ENCODE results near the gene RBM19.
A peak's percentile ranks its signal among the peaks of the same experiment; 100 is the strongest.
"Not testable (repeated sequence)": the region's sequence is repeated elsewhere in the genome, so short reads cannot be mapped to it uniquely, and the experiment has no call there.

Gene RBM19, protein sequence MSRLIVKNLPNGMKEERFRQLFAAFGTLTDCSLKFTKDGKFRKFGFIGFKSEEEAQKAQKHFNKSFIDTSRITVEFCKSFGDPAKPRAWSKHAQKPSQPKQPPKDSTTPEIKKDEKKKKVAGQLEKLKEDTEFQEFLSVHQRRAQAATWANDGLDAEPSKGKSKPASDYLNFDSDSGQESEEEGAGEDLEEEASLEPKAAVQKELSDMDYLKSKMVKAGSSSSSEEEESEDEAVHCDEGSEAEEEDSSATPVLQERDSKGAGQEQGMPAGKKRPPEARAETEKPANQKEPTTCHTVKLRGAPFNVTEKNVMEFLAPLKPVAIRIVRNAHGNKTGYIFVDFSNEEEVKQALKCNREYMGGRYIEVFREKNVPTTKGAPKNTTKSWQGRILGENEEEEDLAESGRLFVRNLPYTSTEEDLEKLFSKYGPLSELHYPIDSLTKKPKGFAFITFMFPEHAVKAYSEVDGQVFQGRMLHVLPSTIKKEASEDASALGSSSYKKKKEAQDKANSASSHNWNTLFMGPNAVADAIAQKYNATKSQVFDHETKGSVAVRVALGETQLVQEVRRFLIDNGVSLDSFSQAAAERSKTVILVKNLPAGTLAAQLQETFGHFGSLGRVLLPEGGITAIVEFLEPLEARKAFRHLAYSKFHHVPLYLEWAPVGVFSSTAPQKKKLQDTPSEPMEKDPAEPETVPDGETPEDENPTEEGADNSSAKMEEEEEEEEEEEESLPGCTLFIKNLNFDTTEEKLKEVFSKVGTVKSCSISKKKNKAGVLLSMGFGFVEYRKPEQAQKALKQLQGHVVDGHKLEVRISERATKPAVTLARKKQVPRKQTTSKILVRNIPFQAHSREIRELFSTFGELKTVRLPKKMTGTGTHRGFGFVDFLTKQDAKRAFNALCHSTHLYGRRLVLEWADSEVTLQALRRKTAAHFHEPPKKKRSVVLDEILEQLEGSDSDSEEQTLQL

DNA sequence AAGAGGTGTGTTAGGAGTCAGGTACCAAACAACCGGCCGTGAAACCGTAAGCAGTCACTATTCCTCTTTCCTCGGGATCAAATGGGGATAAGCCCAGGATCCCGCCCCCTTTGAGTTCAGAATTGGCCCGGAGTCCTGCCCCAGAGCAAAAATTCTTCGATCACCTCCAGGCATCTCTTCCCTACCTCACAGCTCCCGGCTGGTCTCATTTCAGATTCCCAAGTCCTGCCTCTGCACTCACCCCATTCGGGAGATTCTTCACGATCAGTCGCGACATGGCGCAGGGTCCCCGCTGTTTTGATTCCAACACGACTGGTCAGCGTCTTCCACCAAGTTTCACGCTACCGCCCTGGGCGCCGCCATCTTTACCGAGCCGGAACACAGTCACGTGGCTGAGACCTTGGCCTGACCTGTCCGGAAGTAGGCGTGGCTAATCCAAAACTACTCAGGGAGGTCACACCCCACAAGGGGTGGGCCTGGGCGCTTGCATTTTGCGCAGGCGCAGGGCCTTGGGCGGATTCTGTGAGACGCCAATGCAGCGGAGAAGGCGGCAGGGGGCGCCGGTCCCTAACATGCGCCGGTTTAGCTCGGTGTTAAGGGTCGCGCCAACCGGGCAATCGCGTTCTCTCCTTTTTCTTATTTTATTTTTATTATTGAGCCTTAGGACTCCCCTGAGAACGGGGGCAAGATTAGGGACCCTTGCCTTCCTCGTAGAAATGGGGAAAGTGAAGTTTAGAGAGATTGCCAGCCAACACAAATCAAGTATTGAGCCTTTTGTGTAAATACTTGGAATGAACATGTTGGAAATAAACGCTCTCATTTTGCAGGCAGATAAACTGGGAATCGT is at the start of gene RBM19:
RBM19 (minus strand) TSS at position 375 of the 847 bp plus-strand sequence; CDS start at position 277, 98 bp downstream.
- DNase-seq = peak; percentile 97

- no peak for DNase-seq
These were observed 49.7 kb upstream of the RBM19 start for GRCh38 chr12:114015851-114016250.

DNA sequence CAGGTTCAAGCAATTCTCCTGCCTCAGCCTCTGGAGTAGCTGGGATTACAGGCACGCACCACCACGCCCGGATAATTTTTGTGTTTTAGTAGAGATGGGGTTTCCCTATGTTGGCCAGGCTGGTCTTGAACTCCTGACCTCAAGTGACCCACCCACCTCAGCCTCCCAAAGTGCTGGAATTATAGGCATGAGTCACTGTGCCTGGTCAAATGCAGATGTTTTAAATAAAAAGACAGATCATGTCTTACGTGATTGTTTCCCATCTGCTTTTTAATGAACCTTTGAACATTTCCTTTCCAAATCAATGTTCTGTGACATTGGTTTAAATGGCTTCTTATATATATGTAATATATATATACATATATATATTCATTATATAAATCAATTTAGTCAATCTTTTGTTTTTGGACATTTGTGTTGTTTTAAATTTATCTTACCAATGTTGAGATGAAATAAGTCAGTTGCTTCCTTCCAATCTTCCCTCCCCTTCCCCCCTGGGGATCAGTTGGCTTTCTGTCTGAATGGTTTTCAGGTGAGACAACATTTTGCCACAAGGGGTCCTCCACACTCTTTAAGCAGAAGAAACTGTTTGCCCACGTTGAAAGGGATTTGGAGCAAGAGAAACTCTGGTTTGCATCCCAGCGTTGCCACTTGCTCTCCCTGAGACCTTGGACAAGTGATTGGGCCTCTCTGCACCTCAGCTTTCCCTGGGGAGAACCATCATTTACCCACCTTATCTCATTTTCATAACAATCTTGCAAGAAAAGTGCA is 47.6 kb upstream of the RBM19 start:
- no peak for DNase-seq

DNA sequence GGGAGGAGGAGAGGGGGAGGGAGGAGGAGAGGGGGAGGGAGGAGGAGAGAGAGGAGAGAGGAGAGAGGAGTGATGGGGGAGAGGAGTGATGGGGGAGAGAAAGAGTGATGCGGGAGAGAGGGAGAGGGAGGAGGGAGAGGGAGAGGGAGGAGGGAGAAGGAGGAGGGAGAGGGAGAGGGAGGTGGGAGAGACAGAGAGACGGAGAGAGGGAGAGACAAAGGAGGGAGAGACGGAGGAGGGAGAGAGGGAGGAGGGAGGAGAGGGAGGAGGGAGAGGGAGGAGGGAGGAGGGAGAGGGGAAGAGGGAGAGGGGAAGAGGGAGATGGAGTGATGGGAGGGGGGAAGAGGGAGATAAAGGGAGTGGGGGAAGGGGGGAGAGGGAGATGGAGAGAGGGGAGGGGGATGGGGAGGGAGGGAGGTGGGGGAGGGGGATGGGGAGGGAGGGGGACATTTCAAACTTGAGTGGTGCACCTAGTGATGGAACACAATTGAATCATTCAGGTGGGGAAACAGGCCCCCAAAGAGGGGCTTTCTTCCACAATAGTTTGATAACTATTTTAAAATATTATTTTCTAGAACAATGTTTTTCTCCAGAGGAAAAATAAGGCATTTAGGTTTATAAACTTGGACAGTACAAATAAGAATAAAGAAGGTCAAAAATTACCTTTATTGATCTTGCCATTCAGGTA is 46.8 kb upstream of the RBM19 start:
- no peak for DNase-seq

DNA sequence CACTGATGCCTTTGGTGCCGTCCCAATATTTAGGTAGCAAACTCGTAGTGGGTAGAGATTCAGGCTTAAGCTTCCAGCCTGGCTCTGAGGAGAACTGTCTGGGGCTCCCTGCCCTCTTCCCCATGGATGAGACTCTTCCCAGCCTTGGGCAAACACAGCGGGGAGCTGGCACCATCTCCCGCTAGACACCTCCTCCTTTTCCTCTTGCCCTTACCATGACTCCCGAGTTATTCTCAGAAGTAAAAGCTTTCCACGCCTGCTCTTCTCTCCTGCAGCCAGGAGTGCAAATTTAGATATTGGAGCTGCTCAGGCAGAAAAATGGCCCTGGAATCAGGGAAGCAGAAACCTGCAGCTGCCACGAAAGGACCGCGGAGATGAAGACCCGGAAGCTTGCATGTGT is 45.6 kb upstream of the RBM19 start:
- no peak for DNase-seq

DNA sequence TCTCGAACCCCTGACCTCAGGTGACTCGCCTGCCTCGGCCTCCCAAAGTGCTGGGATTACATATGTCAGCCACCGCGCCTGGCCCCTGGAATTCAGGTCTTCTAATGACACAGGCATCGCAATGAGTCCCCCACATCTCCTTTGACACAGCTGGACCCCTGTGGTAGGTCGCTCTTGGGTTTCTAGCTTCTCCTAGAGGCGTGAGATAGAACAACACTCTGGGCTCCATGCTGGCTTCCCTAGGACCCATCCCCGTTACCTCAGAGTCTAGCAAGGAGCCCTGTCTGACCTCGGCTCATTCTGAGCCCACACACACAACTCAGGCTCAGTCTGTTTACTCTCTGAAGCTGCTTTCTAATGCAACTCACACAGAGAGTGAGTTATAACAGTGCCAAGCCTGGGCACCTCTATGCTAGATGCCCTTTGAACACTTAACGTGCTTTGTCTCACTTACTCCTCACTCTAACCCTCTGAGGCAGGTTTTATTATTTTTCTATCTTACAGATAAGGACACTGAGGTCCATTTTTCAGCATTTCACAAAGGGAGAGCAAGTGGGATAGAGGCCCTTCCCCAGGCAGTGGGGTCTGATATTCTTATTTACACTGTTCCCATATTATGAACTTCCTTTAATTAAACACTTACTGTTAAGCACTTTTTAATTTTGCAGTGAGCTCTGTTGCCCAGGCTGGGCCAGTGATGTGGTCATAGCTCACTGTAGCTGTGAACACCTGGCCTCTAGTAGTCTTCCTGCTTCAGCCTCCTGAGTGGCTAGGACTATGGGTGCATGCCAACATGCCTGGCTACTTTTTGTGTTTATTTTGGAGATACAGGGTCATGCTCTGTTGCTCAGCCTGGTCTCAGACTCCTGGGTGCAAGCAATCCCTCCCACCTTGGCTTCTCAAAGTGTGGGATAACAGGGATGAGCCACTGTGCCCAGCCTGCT is 40.6 kb upstream of the RBM19 start:
- no peak for DNase-seq

DNA sequence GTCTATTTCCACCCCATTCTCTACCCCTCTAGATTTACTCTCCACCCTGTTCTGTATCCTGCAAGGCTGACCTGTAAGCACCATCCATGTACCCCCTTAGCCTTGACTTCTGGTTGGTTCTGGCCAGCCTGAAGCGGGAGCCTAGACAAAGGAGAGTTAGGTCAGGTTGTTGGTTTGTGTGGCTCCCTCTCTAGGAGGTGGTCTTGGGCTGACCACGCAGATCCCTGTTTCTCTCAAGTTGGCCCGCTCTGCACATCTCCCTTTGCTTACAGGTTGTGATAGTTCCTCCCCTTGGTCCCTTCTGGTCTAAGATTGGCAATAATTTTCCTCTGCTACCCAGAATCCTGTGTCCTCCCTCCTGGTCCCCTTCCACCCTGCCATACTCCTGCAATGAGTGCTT is 38.3 kb upstream of the RBM19 start:
- DNase-seq = no peak

- no peak for DNase-seq
These were observed 37.2 kb upstream of the RBM19 start for GRCh38 chr12:114003286-114003685.

- DNase-seq = no peak
These were observed 35.6 kb upstream of the RBM19 start for GRCh38 chr12:114001511-114002340.

- DNase-seq = no peak
These were observed 34.7 kb upstream of the RBM19 start for GRCh38 chr12:114000861-114001260.

DNA sequence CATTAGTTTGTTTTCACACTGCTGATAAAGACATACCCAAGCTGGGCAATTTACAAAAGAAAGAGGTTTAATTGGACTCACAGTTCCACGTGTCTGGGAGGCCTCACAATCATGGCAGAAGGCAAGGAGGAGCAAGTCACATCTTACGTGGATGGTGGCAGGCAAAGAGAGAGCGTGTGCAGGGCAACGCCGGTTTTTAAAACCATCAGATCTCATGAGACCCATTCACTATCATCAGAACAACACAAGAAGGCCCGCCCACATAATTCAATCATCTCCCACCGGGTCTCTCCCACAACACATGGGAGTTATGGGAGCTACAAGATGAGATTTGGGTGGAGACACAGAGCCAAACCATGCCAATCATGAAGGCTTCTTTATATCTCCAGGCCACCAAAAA is 34.1 kb upstream of the RBM19 start:
- not testable (repeated sequence) for DNase-seq

GRCh38 chr12:113997365-113997764 is 31.2 kb upstream of the RBM19 start:
- DNase-seq = no peak

DNA sequence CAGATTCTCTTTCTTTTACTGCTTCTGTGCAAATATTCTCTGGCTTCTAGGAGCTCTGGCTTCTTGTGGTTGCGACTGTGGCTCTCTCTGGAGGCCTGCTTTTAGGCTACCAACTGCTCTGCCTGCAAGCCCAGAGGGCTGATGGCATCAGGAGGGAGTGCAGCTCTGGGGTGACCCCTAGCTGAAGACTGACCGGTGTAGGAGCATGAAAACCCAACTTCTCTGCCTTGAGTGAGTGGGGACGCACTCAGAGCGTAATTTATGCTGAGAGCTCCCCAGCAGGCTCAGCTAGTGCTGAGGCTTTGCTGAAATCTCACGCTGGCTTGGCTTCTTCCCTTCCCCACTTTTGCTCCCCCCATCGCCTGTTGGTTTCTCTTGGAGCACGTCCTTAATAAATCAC is 29.9 kb upstream of the RBM19 start:
- no peak for DNase-seq

DNA sequence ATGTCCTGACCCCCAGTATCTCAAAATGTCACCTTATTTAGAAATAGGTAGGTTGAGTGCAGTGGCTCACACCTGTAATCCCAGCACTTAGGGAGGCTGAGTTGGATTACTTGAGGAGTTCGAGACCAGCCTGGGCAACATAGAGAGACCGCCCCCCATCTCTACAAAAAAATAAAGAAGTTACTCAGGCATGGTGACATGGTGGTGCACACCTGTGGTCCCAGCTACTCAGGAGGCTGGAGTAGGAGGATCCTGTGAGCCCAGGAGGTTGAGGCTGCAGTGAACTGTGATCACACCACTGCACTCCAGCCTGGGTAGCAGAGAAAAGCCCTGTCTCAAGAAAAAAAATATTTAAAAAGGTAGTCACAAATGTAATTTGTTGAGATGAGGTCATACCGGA is 27.9 kb upstream of the RBM19 start:
- no peak for DNase-seq

GRCh38 chr12:113992751-113993150 is 26.6 kb upstream of the RBM19 start:
- not testable (repeated sequence) for DNase-seq

DNA sequence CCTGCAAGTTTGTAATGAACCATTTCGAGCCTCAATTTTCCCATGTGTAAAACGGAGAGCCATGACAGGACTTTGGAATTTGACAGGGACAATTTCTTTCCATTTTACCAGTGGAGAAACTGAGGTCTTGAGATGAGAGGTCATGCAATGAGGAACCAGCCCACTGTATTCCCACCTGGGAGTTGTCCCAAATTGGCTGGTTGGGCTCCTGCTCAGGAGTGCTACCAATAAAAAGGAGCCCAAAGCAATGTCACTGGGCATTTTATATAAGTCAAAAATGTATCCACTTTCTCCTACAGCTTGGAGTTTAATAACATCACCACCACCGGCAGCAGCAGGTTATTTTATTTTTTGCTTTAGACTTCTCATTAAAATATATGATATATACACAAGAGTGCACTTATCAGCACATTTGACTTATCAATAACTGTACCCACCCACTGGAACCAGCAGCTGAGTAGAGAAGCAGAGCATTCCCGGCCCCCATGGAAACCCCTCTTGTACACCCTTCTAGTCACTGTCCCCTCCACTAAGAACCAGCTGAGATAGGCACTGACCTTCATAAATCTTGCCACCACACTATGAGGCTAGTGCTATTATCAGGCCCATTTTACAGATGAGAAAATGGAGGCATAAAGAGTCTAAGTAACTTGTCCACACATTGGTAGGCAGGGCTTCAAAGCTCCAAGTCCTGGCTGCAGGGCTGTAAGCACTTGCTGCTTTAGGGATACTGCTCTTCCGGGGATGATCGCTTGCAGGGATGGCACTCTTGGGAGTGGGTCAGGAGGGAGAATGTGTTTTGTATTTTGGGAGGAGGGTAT is 25.3 kb upstream of the RBM19 start:
- DNase-seq = no peak

DNA sequence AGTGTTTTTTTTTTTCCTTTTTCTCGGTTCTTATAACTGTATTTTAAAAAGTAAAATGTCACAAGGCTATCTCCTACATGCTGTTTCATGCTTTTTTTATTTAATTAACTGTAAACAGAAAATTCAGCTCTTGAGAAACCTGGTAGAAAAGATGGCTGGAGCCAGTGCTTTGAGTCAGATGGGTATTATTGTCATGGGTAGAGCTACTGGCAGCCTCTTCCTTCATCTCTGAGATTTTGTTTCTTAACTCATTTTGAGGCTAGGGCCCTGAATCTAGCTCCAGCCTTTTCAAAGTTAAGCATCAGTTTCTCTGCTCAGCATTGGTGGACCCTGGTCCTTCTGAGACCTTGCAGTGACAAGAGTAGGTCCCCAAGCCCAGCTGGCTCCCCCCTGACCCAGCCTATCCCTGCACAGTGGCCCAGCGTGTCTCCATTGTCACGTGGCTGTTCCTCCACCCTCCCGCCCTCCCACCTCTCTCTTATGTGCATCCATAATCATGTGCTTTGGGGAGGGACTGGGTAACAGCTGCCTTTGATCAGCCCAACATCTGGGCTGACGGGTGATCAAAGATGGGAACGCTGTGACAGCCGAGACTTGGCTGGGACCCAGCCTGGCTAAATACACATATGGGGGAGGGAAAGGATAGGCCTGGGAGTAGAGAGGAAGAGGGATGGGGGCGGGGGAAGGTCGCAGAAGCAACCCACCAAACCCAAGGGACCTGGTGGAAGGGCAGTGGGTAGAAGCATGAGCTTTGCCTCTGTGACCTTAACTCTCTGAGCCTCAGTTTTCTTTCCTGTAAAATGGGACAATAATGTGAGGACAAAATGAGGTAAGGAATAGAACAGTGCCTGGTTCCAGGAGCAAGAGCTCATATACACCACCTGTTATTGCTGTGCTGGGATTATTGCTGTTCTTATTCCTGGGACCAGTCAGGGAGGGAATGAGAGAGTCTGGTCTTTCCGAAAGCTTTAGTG is 24.4 kb upstream of the RBM19 start:
- no peak for DNase-seq
